Neural progenitor cell (in vitro differentiated cells): ENCODE results near the gene SMIM35. TPM values are rescaled to one million over a fixed set of nuclear protein-coding genes. Genes with fewer than 3 reads are reported as not detected.

ENCODE experiments used
- DNase-seq: peaks from one replicate; pipeline ENCODE4 v3.0.0-alpha.2; 2016; ENCODE audit warnings: low spot score
- H2AFZ ChIP-seq: fragments of 200-600 bp; sonication (generic); replicated peaks from 2 replicates; pipeline ENCODE4 v1.6.1; 2016; ENCODE audit warnings: antibody characterized with exemption
- H3F3A ChIP-seq: fragments of 200-600 bp; sonication (generic); 2 replicates; pipeline ENCODE4 v1.6.1; 2016; ENCODE audit warnings: antibody characterized with exemption, low read depth
- H3K27ac ChIP-seq: fragments of 200-600 bp; sonication (generic); 2 replicates; pipeline ENCODE4 v1.5.1; 2016; ENCODE audit warnings: mild to moderate bottlenecking
- H3K27me3 ChIP-seq: fragments of 200-600 bp; sonication (generic); 2 replicates; pipeline ENCODE4 v1.6.1; 2016; ENCODE audit warnings: mild to moderate bottlenecking, moderate library complexity
- H3K36me3 ChIP-seq: fragments of 200-600 bp; sonication (generic); 2 replicates; pipeline ENCODE4 v1.5.1; 2016
- H3K4me1 ChIP-seq: fragments of 200-600 bp; sonication (generic); 2 replicates; pipeline ENCODE4 v1.6.1; 2016; ENCODE audit warnings: mixed run types
- H3K4me2 ChIP-seq: fragments of 200-600 bp; sonication (generic); 2 replicates; pipeline ENCODE4 v1.6.1; 2016
- H3K4me3 ChIP-seq: fragments of 200-600 bp; sonication (generic); 2 replicates; pipeline ENCODE4 v1.5.1; 2016
- H3K79me2 ChIP-seq: fragments of 200-600 bp; sonication (generic); 2 replicates; pipeline ENCODE4 v1.6.1; 2016; ENCODE audit warnings: low read depth
- H3K9ac ChIP-seq: fragments of 200-600 bp; sonication (generic); 2 replicates; pipeline ENCODE4 v1.6.1; 2016
- H3K9me3 ChIP-seq: fragments of 200-600 bp; sonication (generic); 2 replicates; pipeline ENCODE4 v1.5.1; 2016; ENCODE audit warnings: low read depth
- H4K20me1 ChIP-seq: fragments of 200-600 bp; sonication (generic); 2 replicates; pipeline ENCODE4 v1.6.1; 2016; ENCODE audit warnings: low read depth
- H3K27ac Mint-ChIP-seq: 3 replicates; pipeline ENCODE4 v1.8.0; 2021; ENCODE audit warnings: mixed read lengths
- H3K27me3 Mint-ChIP-seq: 2 replicates; pipeline ENCODE4 v1.8.0; 2022; ENCODE audit warnings: low read depth, mild to moderate bottlenecking, inconsistent platforms, moderate library complexity, mixed read lengths; ENCODE audit not compliant: insufficient read depth
- H3K36me3 Mint-ChIP-seq: 3 replicates; pipeline ENCODE4 v1.8.0; 2021; ENCODE audit warnings: mixed read lengths
- H3K4me1 Mint-ChIP-seq: 3 replicates; pipeline ENCODE4 v1.8.0; 2021; ENCODE audit warnings: mixed read lengths
- H3K4me3 Mint-ChIP-seq: 3 replicates; pipeline ENCODE4 v1.8.0; 2021; ENCODE audit warnings: mild to moderate bottlenecking, moderate library complexity, mixed read lengths
- H3K9me3 Mint-ChIP-seq: 3 replicates; pipeline ENCODE4 v1.8.0; 2020; ENCODE audit warnings: mixed read lengths
- EZH2 ChIP-seq: fragments of 200-600 bp; sonication (generic); IDR thresholded peaks from 2 replicates; pipeline ENCODE4 v1.6.1; 2017; ENCODE audit warnings: antibody characterized with exemption, mild to moderate bottlenecking, moderate library complexity
- EZH2phosphoT487 ChIP-seq: fragments of 200-600 bp; sonication (generic); IDR thresholded peaks from 2 replicates; pipeline ENCODE4 v1.6.1; 2017; ENCODE audit warnings: antibody characterized with exemption
- total RNA-seq: library from RNA; depleted of rRNA; stranded (reverse); fragments of >200 nt; gene quantifications from 2 replicates; pipeline ENCODE4 v1.2.3, GENCODE V29; 2015; ENCODE audit warnings: low replicate concordance
- TF ChIP-seq, protein P1 (sequence below): fragments of 200-600 bp; sonication (generic); IDR thresholded peaks from 2 replicates; pipeline ENCODE4 v1.5.1; 2017; ENCODE audit warnings: antibody characterized with exemption, mild to moderate bottlenecking

SMIM35 gene
- total RNA-seq, 1 donor from 2014 or later = not detected

DNA sequence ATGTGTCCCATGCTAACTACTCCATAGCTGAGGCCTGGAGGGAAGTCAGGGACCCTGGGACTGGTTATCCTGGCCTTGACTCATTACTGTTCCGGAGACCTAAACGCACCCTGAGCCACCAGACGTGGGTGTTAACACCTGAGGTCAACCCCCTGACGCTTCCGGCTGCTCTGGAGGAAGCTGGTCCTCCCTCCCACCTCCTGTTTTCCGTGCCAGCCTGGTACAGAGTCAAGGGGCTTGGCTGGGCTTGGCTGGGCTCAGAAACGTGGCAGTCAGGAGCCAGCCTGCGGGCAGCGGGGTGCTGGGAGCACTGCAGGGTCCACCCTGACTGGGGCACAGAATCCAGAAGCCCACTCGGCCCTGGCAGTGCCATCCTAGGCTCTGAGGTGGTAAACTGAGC, 7.3 kb downstream of the SMIM35 start:
- Mint-ChIP-seq H3K27ac (no peak overlapping the region), H3K27me3 (peaks cover 19% of the 10 kb centered on the region), H3K36me3 (no peaks in the 10 kb centered on the region), H3K9me3 (no peaks in the 10 kb centered on the region), H3K4me3 (no peak overlapping the region), H3K4me1 (peaks cover 32% of the 10 kb centered on the region)
- Histone ChIP-seq H4K20me1 (no peaks in the 10 kb centered on the region), H3K4me1 (peaks cover 8% of the 10 kb centered on the region), H3K9me3 (no peaks in the 10 kb centered on the region), H3K4me3 (no peak overlapping the region), H3K27me3 (no peaks in the 10 kb centered on the region), H3K4me2 (no peak overlapping the region), H3K9ac (no peak overlapping the region), H3K27ac (no peak overlapping the region), H2AFZ (no peak overlapping the region), H3K36me3 (no peaks in the 10 kb centered on the region), H3F3A (no peaks in the 10 kb centered on the region), H3K79me2 (no peaks in the 10 kb centered on the region)
- no peak for TF ChIP-seq EZH2phosphoT487
- DNase-seq = no peak

DNA sequence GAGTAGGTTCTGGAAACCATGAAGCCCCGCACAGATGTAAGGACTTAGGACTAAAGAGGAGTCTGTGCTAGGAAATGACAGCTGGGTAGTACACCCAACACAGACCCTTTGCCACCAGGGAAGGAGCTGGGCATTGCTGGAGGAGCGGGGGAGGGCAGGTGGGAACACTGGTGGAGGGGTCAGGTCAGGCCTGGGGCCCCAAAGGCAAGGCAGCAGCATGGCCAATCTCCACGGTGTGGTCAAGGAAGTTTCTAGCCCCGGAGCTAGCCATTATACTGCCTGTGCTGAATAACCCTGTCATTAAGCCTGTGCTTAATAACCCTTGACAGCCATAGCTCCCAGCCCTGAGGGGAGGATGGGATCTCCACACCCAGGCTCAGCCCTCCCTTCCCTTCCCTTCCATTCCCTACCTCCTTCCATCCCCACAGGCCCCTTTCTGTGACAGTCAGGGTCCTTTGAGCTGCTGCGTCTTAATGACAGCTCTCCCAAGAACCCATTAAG, 7.8 kb downstream of the SMIM35 start:
- Histone ChIP-seq H3K4me2 (no peak overlapping the region), H3K27me3 (no peaks in the 10 kb centered on the region), H3K4me1 (peaks cover 8% of the 10 kb centered on the region), H3K36me3 (no peaks in the 10 kb centered on the region), H3K4me3 (no peak overlapping the region), H3K79me2 (no peaks in the 10 kb centered on the region), H3K27ac (no peak overlapping the region), H3K9me3 (no peaks in the 10 kb centered on the region), H3K9ac (no peak overlapping the region), H2AFZ (no peak overlapping the region), H3F3A (no peaks in the 10 kb centered on the region), H4K20me1 (no peaks in the 10 kb centered on the region)
- peak overlapping the region; percentile 27 for H3K27ac Mint-ChIP-seq
- peaks cover 30% of the 10 kb centered on the region for H3K4me1 Mint-ChIP-seq
- TF ChIP-seq EZH2phosphoT487 = no peak
- TF ChIP-seq, protein P1, sequence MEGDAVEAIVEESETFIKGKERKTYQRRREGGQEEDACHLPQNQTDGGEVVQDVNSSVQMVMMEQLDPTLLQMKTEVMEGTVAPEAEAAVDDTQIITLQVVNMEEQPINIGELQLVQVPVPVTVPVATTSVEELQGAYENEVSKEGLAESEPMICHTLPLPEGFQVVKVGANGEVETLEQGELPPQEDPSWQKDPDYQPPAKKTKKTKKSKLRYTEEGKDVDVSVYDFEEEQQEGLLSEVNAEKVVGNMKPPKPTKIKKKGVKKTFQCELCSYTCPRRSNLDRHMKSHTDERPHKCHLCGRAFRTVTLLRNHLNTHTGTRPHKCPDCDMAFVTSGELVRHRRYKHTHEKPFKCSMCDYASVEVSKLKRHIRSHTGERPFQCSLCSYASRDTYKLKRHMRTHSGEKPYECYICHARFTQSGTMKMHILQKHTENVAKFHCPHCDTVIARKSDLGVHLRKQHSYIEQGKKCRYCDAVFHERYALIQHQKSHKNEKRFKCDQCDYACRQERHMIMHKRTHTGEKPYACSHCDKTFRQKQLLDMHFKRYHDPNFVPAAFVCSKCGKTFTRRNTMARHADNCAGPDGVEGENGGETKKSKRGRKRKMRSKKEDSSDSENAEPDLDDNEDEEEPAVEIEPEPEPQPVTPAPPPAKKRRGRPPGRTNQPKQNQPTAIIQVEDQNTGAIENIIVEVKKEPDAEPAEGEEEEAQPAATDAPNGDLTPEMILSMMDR = no peak
- TF ChIP-seq EZH2 = no peak
- no peaks in the 10 kb centered on the region for H3K36me3 Mint-ChIP-seq
- DNase-seq = no peak
- H3K4me3 Mint-ChIP-seq = no peak overlapping the region
- peaks cover 15% of the 10 kb centered on the region for H3K27me3 Mint-ChIP-seq
- no peaks in the 10 kb centered on the region for H3K9me3 Mint-ChIP-seq

GRCh38 chr11:118076754-118077281, 9.9 kb downstream of the SMIM35 start, which contains the start of gene TMPRSS4:
TSS of gene TMPRSS4 (plus strand) at chr11:118077078. CDS start at chr11:118077303, 225 bp downstream.
- Mint-ChIP-seq H3K27me3 (peaks cover 11% of the 10 kb centered on the region), H3K36me3 (no peaks in the 10 kb centered on the region), H3K4me1 (peaks cover 18% of the 10 kb centered on the region), H3K4me3 (no peak within 1 kb of the TSS), H3K9me3 (no peaks in the 10 kb centered on the region), H3K27ac (no peak within 1 kb of the TSS)
- DNase-seq = no peak
- no peaks in the 10 kb centered on the region for H3K36me3 ChIP-seq
- H4K20me1 ChIP-seq = no peaks in the 10 kb centered on the region
- no peaks in the 10 kb centered on the region for H3K4me1 ChIP-seq
- H3K9ac ChIP-seq = no peak within 1 kb of the TSS
- no peak within 1 kb of the TSS for H3K4me2 ChIP-seq
- no peak within 1 kb of the TSS for H2AFZ ChIP-seq
- H3K27me3 ChIP-seq = no peaks in the 10 kb centered on the region
- H3K79me2 ChIP-seq = no peaks in the 10 kb centered on the region
- no peak within 1 kb of the TSS for H3K27ac ChIP-seq
- H3K4me3 ChIP-seq = no peak within 1 kb of the TSS
- no peaks in the 10 kb centered on the region for H3K9me3 ChIP-seq
- H3F3A ChIP-seq = no peaks in the 10 kb centered on the region
- no peak for TF ChIP-seq EZH2phosphoT487
- TF ChIP-seq, protein P1 = no peak
- no peak for TF ChIP-seq EZH2

DNA sequence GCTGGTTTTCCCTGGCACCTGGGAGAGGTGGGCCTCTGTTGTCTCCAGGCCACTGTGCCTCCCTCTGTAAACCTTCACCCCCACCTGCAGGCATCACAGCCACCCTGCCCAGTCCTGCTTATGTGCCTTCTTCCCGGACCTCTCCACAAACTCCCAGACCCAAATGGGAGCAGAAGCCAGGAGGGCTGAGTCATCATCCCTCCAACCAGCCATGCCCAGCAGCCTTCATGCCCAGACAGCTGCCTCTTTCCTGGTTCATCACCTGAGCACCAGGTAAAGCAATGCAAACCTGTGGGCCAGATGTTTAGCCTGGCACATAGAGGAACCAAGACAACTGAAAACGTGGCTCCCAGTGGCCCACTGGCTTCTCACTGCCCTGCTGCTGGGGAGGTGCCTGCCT, 12.0 kb downstream of the SMIM35 start:
- Histone ChIP-seq H3K36me3 (no peaks in the 10 kb centered on the region), H3K9ac (no peak overlapping the region), H3K9me3 (no peaks in the 10 kb centered on the region), H3K4me1 (peaks cover 10% of the 10 kb centered on the region), H3F3A (no peaks in the 10 kb centered on the region), H3K27me3 (no peaks in the 10 kb centered on the region), H2AFZ (no peak overlapping the region), H3K79me2 (no peaks in the 10 kb centered on the region), H3K4me2 (no peak overlapping the region), H3K27ac (no peak overlapping the region), H4K20me1 (no peaks in the 10 kb centered on the region), H3K4me3 (no peak overlapping the region)
- no peak for TF ChIP-seq EZH2
- H3K9me3 Mint-ChIP-seq = no peaks in the 10 kb centered on the region
- DNase-seq = no peak
- no peaks in the 10 kb centered on the region for H3K36me3 Mint-ChIP-seq
- no peak overlapping the region for H3K27ac Mint-ChIP-seq
- no peak overlapping the region for H3K4me3 Mint-ChIP-seq
- peaks cover 9% of the 10 kb centered on the region for H3K4me1 Mint-ChIP-seq
- peaks cover 11% of the 10 kb centered on the region for H3K27me3 Mint-ChIP-seq
